ENCODE measurements around the gene MRPS14. TPM values are rescaled to one million over a fixed set of nuclear protein-coding genes. Genes with fewer than 3 reads are reported as not detected.
A peak's percentile ranks its signal among the peaks of the same experiment; 100 is the strongest.

MRPS14 gene
- polyA plus RNA-seq, 1 of the 3 experiments (the other 2 are of a cell fraction), result 18.2 TPM

DNA sequence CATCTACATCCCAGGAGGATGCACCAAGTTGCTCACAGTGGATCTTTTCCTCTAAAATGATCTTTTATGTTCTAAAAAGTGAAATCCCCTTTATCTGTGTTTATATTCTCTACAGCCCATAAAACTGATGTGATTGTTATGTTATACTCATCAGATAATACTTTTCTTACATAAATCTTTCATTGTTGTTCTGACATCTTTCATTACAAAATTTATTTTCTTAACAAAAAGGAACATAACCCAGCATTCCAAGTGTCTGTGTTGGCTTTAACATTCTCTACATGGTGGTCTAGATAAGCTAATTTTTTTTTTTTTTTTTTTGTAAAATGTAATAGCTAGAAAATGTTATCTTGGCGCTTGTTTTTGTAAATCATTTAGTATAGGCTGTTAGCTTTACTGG is 31.8 kb downstream of the MRPS14 start:
- Histone ChIP-seq H3K4me1 (ENCODE audit: control insufficient read depth in 1 of 2, insufficient read depth in 2 of 2, low read depth in 1 of 2, low read length in 1 of 2) (no peaks in the 10 kb centered on the region; a peak in 2 of 4 replicates), H3K27me3 (ENCODE audit: insufficient read depth) (no peaks in the 10 kb centered on the region), H3K79me2 (ENCODE audit: insufficient read depth) (no peaks in the 10 kb centered on the region), H3K27ac (ENCODE audit: low read depth in 2 of 2, low read length in 1 of 2) (no peak overlapping the region; a peak in 1 of 4 replicates), H3F3A (replicated peaks; ENCODE audit: insufficient read depth) (peaks cover 2% of the 10 kb centered on the region), H4K20me1 (ENCODE audit: insufficient read depth) (no peaks in the 10 kb centered on the region), H3K9ac (no peak overlapping the region), H2AFZ (ENCODE audit: low read depth) (no peak overlapping the region), H3K4me2 (no peak overlapping the region), H3K9me3 (no peaks in the 10 kb centered on the region), H3K9me2 (no peaks in the 10 kb centered on the region), H3K36me3 (replicated peaks in 1 of 2; ENCODE audit: control insufficient read depth in 1 of 2, insufficient read depth in 2 of 2, low read length in 1 of 2) (peaks cover 4 to 6% of the 10 kb centered on the region in 2 experiments), H3K4me3 (ENCODE audit: low read depth in 2 of 2, low read length in 1 of 2) (no peak overlapping the region)
- 96% methylated on average over 1 of the region's 1 CpG for WGBS (ENCODE audit: low lambda C conversion rate)
- ChIA-PET POLR2A (no interaction called here), CTCF (interaction anchor here (3.8 kb wide), 1 partner anchor 8 kb away, joined by 17 read pairs; no protein-coding TSS in a partner anchor)
- no peak for DNase-seq
- TF ChIP-seq FOXJ3 (CRISPR knock-in tag; IDR thresholded peaks at IDR 0.05) (no peak), TEAD4 (IDR thresholded peaks at IDR 0.05; ENCODE audit: borderline replicate concordance, insufficient read depth) (no peak)
- TF ChIP-seq, protein P1, sequence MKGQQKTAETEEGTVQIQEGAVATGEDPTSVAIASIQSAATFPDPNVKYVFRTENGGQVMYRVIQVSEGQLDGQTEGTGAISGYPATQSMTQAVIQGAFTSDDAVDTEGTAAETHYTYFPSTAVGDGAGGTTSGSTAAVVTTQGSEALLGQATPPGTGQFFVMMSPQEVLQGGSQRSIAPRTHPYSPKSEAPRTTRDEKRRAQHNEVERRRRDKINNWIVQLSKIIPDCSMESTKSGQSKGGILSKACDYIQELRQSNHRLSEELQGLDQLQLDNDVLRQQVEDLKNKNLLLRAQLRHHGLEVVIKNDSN (IDR thresholded peaks at IDR 0.05; ENCODE audit: borderline replicate concordance, low read depth), result no peak

GRCh38 chr1:174990382-174990999 is 32.7 kb downstream of the MRPS14 start:
- ChIA-PET POLR2A (no interaction called here), CTCF (interaction anchor here (0.8 to 1.1 kb wide), 2 partner anchors 8 to 9 kb away, joined by 3 to 4 read pairs; no protein-coding TSS in a partner anchor)
- no peaks in the 10 kb centered on the region; a peak in 1 of 4 replicates for H3K4me1 ChIP-seq (ENCODE audit: control insufficient read depth in 1 of 2, insufficient read depth in 2 of 2, low read depth in 1 of 2, low read length in 1 of 2)
- H3K27ac ChIP-seq (ENCODE audit: low read depth in 2 of 2, low read length in 1 of 2), result peak overlapping the region; percentile 38 to 69; a peak in 3 of 4 replicates
- no peaks in the 10 kb centered on the region for H4K20me1 ChIP-seq (ENCODE audit: insufficient read depth)
- WGBS (ENCODE audit: low lambda C conversion rate), result 52% methylated on average over 6 of the region's 6 CpGs
- H3K9me2 ChIP-seq, result no peaks in the 10 kb centered on the region
- TF ChIP-seq, protein P2, sequence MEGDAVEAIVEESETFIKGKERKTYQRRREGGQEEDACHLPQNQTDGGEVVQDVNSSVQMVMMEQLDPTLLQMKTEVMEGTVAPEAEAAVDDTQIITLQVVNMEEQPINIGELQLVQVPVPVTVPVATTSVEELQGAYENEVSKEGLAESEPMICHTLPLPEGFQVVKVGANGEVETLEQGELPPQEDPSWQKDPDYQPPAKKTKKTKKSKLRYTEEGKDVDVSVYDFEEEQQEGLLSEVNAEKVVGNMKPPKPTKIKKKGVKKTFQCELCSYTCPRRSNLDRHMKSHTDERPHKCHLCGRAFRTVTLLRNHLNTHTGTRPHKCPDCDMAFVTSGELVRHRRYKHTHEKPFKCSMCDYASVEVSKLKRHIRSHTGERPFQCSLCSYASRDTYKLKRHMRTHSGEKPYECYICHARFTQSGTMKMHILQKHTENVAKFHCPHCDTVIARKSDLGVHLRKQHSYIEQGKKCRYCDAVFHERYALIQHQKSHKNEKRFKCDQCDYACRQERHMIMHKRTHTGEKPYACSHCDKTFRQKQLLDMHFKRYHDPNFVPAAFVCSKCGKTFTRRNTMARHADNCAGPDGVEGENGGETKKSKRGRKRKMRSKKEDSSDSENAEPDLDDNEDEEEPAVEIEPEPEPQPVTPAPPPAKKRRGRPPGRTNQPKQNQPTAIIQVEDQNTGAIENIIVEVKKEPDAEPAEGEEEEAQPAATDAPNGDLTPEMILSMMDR (IDR thresholded peaks at IDR 0.05), result no peak
- TF ChIP-seq POLR2AphosphoS5 (IDR thresholded peaks at IDR 0.05; ENCODE audit: low read depth, low read length) (no peak), TAF1 (IDR thresholded peaks at IDR 0.05; ENCODE audit: borderline replicate concordance, low read depth, low read length) (no peak), YY1 (IDR thresholded peaks at IDR 0.05; ENCODE audit: low read depth) (no peak), MXI1 (IDR thresholded peaks at IDR 0.05; ENCODE audit: low read depth, low read length) (no peak), FOXJ3 (CRISPR knock-in tag; IDR thresholded peaks at IDR 0.05) (no peak), CHD2 (IDR thresholded peaks at IDR 0.05; ENCODE audit: low read length, partially characterized antibody) (no peak)
- TF ChIP-seq, protein P3, sequence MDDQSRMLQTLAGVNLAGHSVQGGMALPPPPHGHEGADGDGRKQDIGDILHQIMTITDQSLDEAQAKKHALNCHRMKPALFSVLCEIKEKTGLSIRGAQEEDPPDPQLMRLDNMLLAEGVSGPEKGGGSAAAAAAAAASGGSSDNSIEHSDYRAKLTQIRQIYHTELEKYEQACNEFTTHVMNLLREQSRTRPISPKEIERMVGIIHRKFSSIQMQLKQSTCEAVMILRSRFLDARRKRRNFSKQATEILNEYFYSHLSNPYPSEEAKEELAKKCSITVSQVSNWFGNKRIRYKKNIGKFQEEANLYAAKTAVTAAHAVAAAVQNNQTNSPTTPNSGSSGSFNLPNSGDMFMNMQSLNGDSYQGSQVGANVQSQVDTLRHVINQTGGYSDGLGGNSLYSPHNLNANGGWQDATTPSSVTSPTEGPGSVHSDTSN (IDR thresholded peaks at IDR 0.05), result no peak
- TF ChIP-seq, protein P4, sequence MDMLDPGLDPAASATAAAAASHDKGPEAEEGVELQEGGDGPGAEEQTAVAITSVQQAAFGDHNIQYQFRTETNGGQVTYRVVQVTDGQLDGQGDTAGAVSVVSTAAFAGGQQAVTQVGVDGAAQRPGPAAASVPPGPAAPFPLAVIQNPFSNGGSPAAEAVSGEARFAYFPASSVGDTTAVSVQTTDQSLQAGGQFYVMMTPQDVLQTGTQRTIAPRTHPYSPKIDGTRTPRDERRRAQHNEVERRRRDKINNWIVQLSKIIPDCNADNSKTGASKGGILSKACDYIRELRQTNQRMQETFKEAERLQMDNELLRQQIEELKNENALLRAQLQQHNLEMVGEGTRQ (IDR thresholded peaks at IDR 0.05; ENCODE audit: borderline replicate concordance, low read depth, low read length), result no peak
- TF ChIP-seq, protein P5, sequence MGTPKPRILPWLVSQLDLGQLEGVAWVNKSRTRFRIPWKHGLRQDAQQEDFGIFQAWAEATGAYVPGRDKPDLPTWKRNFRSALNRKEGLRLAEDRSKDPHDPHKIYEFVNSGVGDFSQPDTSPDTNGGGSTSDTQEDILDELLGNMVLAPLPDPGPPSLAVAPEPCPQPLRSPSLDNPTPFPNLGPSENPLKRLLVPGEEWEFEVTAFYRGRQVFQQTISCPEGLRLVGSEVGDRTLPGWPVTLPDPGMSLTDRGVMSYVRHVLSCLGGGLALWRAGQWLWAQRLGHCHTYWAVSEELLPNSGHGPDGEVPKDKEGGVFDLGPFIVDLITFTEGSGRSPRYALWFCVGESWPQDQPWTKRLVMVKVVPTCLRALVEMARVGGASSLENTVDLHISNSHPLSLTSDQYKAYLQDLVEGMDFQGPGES (IDR thresholded peaks at IDR 0.05; ENCODE audit: low read depth, low read length), result no peak
- peak overlapping the region; percentile 39; the same call in 1 of the 2 replicates for H3K9ac ChIP-seq
- H3K9me3 ChIP-seq, result no peaks in the 10 kb centered on the region
- H2AFZ ChIP-seq (ENCODE audit: low read depth), result peak overlapping the region; percentile 69
- H3K27me3 ChIP-seq (ENCODE audit: insufficient read depth), result no peaks in the 10 kb centered on the region
- H3K79me2 ChIP-seq (ENCODE audit: insufficient read depth), result no peaks in the 10 kb centered on the region
- peak overlapping the region; percentile 58; the same call in 1 of the 2 replicates for H3K4me2 ChIP-seq
- DNase-seq, result peak; percentile 49
- H3K36me3 ChIP-seq (replicated peaks in 1 of 2; ENCODE audit: control insufficient read depth in 1 of 2, insufficient read depth in 2 of 2, low read length in 1 of 2), result peaks cover 4 to 6% of the 10 kb centered on the region in 2 experiments
- H3K4me3 ChIP-seq (ENCODE audit: low read depth in 2 of 2, low read length in 1 of 2), result peak overlapping the region; percentile 13 to 45; a peak in 2 of 4 replicates
- peaks cover 4% of the 10 kb centered on the region for H3F3A ChIP-seq (replicated peaks; ENCODE audit: insufficient read depth)
